ENCODE measurements around the gene CPD.
A peak's percentile ranks its signal among the peaks of the same experiment; 100 is the strongest.
"Not testable (repeated sequence)": the region's sequence is repeated elsewhere in the genome, so short reads cannot be mapped to it uniquely, and the experiment has no call there.

CPD gene

DNA sequence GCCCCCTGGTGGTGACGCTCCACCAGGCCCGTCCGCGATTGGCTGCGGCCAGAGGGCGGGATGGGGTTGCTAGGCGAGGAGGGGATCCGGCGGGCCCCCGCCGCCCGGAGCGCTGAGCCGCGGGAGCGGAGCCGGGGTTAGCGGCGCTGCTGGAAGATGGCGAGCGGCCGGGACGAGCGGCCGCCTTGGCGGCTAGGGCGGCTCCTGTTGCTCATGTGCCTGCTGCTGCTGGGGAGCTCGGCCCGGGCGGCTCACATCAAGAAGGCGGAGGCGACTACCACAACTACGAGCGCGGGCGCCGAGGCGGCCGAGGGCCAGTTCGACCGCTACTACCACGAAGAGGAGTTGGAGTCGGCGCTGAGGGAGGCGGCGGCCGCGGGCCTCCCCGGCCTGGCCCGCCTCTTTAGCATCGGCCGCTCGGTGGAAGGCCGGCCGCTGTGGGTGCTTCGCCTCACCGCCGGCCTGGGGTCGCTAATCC, at the start of gene CPD:
TSS of gene CPD (plus strand) at position 103 of the 478 bp plus-strand sequence. CDS start at position 157, 54 bp downstream.
- peak; percentile 96 for DNase-seq (ENCODE audit: low read depth in 1 of 2, low spot score in 1 of 2)

DNA sequence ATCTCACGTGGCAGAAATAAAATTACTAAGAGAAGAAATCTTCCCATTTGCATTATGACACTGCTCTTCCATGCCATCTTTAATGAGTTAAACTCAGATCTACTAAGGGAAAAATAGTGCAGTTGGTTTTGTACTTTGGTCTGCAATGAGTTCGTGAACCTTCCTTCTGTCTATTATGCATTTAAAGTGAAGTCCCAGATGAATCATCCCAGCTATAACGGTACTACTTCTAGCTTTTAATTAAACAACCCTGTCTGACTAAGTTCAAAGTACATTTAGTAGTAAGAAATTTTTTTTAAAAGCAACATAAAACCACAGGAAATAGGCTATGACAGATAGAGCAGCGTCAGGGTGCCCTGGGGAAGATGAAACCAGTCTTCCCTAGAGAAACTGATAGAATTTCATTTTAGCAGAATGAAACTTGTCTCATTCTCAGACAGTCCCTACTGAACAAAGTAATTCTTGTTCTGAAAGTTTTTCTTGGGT, 46.6 kb upstream of the CPD start:
- DNase-seq (ENCODE audit: low read depth in 1 of 2, low spot score in 1 of 2), result peak; percentile 9 to 20

DNA sequence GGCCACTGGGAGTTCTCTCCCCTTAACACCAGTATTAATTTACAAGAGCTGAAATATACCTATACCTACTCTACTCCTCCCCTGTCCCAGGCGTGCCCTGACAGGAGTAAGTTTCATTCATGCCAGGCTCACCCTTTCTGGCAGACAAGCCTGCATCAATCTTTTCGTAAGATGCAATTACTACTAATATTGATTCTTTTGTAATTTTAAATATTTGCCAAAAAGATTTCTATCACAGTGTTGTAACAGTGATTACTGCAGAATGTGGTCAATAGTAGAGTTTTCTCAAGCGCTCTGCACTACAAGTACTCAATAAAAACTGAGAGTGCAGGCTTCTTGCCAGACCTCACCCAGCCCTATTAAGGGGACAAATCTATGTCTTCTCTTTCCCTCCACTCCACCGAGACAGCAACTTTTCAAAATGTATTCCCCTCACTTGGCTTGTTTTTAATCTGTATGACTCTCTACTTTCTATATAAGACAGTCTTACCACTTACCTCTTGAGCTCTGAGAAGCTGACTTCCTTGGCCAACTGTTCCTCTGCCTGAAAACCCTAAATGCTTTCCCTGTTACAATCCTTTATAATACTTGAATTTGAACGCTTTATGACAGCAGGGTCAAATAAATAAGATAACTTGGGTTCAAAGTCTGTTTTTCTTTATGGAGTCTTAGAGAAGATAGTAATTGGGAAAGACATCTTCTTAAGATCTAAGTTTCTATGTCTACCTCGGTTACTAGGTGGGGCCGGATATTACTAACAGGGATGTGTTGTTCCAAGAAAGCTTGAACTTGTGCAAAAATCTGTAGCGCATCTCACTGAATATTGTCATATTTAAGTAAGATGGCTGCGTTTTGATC, 45.0 kb upstream of the CPD start, which contains the start of gene TMIGD1:
TSS of gene TMIGD1 (minus strand) at position 555 of the 858 bp plus-strand sequence. CDS start 1,924 bp downstream, outside the sequence.
- DNase-seq (ENCODE audit: low read depth in 1 of 2, low spot score in 1 of 2), result no peak

DNA sequence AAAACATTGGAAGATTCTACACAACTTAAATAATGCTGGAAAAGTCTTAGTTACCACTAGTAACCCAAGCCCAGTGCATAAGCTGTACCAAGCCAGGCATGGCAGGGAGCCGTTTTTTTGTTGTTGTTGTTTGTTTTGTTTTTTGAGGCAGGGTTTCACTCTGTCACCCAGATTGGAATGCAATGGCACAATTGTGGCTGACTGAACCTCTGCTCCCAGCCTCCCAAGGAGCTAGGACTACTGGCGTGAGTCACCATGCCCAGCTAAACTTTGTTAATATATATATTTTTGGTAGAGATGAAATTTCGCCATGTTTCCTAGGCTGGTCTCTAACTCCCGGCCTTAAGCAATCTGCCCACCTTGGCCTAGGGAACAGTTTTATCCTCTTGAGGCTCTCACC, 44.3 kb upstream of the CPD start:
- no peak for DNase-seq (ENCODE audit: low read depth in 1 of 2, low spot score in 1 of 2)

DNA sequence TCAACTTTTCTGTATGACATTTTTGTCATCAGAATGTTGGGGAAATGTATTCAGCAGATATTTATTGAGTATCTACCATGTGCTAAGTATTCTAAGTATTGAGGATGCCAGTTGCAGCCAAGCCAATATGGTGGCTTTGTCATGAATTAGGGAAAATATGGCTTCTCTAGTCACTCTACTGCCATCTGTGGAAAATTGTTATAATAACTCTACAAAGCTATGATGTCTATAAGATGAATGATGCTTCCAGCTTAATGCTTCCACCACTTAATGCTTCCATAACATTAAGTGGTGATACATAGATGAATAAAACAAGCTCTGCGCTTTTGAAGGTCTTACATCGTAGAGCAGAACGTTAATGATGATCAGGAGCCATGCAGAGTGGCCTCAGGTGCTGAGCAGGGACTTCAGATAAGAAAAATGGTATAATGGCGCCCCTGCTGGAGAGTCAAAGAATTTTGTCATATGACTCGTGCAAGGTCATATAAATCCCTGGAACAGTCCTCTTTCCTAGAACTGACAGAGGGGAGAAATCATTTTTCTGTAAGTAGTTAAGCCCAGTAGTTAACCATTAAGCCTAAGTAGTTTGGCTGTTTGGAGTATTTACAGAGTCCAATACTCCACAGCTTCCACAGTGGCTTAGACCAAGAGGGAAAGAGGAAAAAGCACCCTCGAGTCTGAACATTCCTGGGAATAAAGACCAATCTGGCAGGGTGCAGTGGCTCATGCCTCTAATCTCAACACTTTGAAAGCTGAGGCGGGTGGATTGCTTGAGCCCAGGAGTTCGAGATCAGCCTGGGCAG, 42.2 kb upstream of the CPD start:
- peak in 1 of 2 donors; percentile 17 for DNase-seq (ENCODE audit: low read depth in 1 of 2, low spot score in 1 of 2)

DNA sequence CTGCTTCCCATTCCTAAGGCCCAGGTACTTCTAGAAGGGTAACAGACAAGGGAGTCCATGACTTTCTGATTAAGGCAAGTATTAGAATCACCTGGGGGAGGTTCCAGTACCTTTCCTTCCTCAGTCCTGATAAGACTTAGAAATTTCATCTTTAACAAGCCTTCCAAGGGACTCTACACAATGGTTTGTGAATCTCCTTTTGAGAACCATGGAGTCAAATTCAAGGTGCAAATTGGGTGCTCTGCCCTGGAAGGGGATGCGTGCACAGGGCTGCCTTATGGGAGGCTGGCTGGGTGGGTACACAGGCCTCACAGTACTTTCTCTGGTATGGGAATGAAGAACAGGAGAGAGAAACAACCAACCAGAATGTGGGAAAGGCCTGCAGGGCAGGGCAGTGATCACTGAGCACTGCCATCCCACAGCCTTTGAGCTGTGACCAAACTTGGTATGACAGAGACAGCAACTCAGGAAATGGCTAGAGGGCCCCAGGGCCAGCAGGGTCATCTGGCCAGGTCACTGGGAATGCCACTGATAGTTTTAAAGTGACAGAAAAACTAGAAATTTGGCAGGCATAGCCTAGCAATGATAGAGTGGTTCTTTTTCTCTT, 41.2 kb upstream of the CPD start:
- no peak for DNase-seq (ENCODE audit: low read depth in 1 of 2, low spot score in 1 of 2)

DNA sequence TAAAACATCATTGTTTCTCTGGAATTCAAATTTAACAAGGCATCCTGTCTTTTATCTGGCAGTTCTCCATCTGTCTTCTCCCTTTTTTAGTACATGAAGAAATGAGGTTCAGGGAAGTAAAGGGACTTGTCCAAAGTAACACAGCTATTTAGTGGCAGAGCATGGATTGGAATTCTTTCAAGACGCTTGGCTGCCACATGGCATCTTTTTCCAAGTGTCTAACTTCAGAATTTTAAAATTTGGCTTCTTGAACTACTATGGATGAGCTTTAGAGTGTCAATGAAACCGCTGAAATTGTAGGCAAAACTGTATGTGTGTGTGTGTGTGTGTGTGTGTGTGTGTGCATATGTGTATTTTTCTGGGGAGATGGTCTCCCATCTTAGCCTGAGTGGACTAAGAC, 39.6 kb upstream of the CPD start:
- DNase-seq (ENCODE audit: low read depth in 1 of 2, low spot score in 1 of 2), result no peak

DNA sequence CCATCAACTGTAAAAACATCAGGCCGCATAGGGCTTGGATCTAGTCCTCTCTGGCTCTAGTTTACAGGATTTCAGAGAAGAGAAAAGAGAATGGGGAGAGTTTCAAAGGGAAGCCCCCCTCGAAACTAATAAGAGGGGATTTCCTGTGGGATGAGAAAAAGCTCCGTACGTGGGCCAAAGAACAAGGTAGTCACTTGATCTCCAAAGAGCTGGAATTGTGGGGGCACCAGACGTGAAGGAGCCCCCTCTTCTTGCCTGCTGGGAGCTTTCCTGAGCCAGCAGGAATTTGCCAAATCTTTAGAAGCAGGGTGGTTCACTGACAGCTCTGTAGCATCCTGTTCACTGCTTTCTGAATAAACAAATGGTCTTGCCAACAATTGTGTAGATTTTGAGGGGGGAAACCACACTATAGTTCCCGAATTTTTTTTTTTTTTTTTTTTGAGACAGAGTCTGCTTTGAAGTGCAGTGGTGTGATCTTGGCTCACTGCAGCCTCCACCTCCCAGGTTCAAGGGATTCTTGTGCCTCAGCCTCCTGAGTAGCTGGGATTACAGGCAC, 37.8 kb upstream of the CPD start:
- no peak for DNase-seq (ENCODE audit: low read depth in 1 of 2, low spot score in 1 of 2)

DNA sequence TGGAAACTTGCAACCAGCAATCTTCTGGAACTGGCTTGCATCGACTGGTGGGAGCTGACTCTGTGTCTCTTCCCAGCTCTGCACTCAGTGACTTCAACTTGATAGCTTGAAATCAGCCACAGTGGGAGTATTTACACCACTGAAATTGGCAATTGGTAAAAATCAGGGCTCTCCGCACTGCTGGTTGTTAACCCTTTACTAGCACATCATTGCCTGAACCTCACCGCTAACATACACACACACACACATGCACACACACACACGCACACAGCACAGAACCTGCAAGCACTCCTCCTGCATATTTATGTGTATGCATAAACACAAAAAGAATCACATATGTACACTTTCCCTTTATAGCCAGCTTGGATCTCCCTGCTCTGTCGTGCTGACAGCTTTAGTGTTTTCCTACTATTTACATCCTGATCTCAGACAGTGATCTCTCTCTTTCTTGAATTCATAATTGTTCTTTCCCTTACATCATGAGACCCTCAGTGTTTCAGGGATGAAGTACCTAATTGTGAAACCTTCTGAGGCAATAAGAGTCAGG, 37.0 kb upstream of the CPD start:
- DNase-seq (ENCODE audit: low read depth in 1 of 2, low spot score in 1 of 2), result no peak

DNA sequence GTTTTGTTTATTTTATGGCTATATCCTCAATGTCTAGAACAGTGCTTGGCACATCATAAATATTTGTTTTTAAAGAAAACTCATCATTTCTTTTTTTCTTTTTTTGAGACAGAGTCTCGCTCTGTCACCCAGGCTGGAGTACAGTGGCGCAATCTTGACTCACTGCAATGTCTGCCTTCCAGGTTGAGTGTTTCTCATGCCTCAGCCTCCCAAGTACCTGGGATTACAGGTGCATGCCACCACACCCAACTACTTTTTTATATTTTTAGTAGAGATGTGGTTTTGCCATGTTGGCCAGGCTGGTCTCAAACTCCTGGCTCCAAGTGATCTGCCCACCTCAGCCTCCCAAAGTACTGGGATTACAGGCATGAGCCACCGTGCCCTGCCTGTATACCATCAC, 35.5 kb upstream of the CPD start:
- not testable (repeated sequence) for DNase-seq (ENCODE audit: low read depth in 1 of 2, low spot score in 1 of 2)

DNA sequence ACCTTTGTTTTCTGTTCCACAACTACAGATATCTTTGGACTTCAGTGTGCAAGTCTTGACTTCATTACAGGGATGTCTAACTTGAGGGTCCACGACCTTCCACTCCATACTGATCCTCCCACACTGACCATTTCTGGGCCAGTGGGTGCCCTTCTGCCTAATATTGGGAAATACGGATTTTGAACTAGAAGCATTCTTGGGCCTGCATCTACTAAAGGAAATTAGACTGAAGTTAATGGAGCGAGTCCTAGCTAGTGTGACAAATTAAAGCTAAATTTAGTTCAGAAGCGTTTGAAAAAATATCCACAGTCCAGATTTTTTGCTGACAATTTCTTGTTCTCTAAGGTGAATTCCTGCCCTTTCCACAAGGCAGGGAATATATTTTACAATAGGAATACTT, 34.9 kb upstream of the CPD start:
- no peak for DNase-seq (ENCODE audit: low read depth in 1 of 2, low spot score in 1 of 2)

DNA sequence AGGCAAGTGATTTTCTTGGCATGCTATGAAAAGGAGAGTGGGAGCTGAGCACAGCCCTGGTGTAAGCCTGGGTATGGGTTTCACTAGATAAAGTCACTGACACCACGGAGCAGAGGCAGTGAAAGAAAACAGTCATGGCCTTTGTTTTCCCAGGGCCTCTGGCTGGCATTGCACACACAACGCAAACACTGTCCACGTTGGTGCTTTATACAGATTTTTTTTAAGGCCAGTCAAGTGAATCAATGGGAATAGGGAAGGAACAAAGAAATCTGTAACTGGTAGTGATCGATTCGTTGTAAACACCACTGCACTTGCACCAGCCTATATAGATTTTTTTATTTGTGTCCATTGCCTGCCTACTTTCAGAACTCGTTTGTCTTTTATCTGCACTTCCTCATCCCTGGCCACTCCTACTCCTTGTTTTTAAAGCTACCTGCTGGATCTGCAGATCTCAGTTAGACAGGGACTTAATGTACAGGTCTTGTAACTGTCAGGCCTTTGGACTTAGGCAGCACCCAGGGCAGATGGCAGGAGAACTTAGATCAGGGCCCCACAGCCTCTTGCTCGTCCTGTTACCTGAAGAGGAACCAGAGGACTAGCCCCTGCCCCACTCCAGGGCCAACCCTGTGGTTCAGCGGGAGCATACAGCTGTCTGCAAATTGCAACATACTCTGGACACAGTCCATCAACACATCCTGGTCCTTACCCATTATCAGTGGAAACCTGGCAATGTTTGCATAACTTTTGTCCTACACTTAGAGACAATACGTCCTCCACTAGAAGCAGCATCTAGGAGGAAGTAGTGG, 34.2 kb upstream of the CPD start:
- no peak for DNase-seq (ENCODE audit: low read depth in 1 of 2, low spot score in 1 of 2)

DNA sequence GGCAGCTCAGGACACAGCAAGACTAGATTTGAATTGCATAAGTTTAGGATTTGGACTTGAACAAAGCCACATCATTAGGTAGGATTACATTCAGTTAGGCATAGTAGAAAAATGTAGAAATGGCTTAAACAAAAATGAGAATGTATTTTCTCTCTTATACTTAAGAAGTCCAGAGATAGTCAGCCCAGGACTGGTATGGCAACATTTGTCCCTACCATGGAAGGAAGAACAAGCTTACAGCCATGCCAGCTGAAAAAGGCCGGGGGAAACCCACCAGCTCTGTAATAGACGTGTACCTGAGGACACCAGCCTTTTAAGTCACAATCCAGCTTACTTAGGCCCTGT, 33.7 kb upstream of the CPD start:
- no peak for DNase-seq (ENCODE audit: low read depth in 1 of 2, low spot score in 1 of 2)

DNA sequence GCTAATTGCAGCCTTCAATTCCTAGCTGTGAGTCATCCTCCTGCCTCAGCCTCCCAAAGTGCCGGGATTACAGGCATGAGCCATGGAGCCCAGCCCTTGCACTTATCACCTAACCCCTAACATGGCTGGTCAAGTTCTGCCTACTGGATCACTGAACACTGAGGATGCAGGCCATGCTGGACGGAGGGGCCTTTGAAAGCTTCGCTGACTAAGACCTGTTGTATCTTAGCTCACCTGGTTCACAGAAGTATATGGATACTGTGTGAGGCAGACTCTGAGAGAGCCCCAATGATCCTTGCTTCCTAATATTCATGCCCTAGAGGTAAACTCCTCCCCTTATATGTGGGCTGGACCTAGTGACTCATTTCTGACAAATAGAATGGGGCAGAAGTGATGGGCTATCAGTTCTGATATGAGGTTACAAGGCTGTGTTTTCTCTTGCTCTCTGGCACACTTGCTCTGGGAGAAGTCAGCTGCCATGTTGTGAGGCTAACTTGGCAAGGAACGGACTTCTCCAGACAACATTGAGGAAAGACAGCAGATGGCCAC, 33.1 kb upstream of the CPD start:
- DNase-seq (ENCODE audit: low read depth in 1 of 2, low spot score in 1 of 2), result no peak

DNA sequence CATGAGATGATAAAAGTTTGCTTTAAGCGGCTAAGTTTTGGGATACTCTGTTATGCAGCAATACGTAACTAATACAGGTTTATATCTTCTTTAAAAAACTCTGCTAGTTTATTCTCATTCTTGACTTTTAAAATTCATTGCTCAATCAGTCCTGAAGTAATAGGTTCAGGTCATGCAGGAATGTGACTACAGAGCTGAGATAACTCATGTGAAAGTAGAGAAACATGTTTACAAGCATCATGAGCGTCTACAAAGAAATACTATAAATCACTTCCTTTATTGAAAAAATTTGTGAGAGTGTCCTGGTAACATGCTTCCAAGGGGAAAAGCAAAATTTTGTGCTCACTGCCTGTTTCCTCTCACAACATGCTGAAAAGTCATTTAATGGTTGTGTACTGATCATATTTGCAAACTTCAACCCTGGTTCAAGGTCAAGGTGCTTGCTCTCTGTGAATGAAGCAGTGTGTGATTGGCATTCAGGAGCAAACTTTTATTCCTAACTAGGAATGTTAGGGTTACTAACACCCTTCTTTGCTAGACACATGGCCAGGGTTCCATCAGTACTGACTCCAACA, 32.4 kb upstream of the CPD start:
- DNase-seq (ENCODE audit: low read depth in 1 of 2, low spot score in 1 of 2), result no peak

DNA sequence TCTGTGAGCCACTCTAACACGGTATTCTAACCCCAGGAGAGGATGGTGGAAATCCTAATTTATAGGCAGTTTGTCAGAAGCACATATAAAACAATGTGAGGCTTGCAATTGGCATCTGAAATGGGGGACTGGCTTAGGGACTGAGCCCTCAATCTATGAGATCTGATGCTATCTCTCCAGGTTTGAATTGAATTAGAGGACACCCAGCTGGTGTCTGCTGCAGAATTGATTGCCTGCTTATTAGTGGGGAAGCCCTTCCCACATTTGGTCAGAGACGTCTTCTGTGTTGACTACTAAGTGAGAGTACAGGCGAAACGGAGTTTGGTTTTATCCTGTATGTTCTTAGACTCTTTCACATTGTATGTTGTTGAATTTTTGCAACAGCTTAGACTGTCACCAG, 31.2 kb upstream of the CPD start:
- DNase-seq (ENCODE audit: low read depth in 1 of 2, low spot score in 1 of 2), result no peak

DNA sequence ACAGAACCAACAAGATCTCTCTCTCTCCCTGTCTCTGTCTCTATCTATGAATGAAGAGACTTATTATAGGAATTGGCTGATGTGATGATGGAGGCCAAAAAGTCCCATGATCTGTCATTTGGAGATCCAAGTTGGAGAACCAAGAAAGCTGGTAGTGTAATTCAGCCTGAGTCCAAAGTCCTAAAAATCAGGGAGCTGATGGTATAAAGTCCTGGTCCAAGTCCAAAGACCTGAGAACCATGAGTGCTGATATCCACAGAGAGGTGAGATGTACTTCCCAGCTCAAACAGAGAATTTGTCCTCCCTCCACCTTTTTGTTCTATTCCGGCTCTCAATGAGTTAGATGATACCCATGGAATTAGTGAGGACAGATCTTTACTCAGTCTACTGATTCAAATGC, 29.5 kb upstream of the CPD start:
- DNase-seq (ENCODE audit: low read depth in 1 of 2, low spot score in 1 of 2), result no peak

DNA sequence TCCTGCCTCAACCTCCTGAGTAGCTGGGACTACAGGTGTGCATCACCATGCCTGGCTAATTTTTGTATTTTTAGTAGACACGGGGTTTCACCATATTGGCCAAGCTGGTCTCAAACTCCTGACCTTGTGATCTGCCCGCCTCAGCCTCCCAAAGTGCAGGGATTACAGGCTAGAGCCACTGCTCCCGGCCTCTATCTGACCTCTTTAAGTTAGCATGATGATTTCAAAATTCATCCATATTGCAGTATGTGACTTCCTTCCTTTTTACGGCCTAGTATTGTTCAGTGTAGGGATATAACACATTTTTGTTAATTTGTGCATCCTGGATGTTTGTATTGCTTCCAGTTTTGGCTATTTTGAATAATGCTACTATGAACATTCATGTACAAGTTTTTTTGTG, 27.5 kb upstream of the CPD start:
- not testable (repeated sequence) for DNase-seq (ENCODE audit: low read depth in 1 of 2, low spot score in 1 of 2)

DNA sequence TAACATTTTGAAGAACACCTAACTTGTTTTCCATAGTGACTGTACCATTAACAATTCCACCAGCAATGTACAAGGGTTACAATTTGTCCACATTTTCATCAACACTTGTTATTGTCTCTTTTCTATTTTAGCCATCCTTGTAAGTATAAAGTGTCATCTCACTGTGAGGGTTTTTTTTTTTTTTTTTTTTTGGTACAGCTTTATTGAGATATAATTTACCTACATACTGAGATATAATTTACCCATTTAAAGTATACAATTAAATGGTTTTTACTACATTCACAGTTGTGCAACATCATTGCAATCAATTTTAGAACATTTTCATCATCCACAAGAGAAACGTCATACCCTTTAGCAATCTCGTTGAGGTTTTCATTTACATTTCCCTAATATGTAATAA, 27.0 kb upstream of the CPD start:
- no peak for DNase-seq (ENCODE audit: low read depth in 1 of 2, low spot score in 1 of 2)

Measured in stimulated activated CD4-positive, alpha-beta T cell treated with anti-CD3 and anti-CD28 coated beads, Interleukin-15, amount 100 ng/mL, for 1 hour (primary cell).